GM21529 (cell line): Measurements from ENCODE around the gene GPR142.
A peak's percentile ranks its signal among the peaks of the same experiment; 100 is the strongest.

Experiments used
- ATAC-seq: cut with Tn5 transposase; IDR thresholded peaks from one replicate; pipeline ENCODE4 v1.9.1; 2021; ENCODE audit not compliant: unreplicated experiment

The GPR142 gene

GRCh38 chr17:74344658-74345057 is 22.6 kb upstream of the GPR142 start:
- ATAC-seq, result no peak

- no peak for ATAC-seq
Measured at GRCh38 chr17:74345433-74346241, 21.7 kb upstream of the GPR142 start.

GRCh38 chr17:74347646-74348045 is 19.7 kb upstream of the GPR142 start:
- ATAC-seq, result no peak

GRCh38 chr17:74349120-74349519 is 18.2 kb upstream of the GPR142 start:
- no peak for ATAC-seq

GRCh38 chr17:74350486-74350885 is 16.8 kb upstream of the GPR142 start:
- no peak for ATAC-seq

GRCh38 chr17:74351552-74352210 is 15.6 kb upstream of the GPR142 start:
- no peak for ATAC-seq

- ATAC-seq, result no peak
Measured at GRCh38 chr17:74353446-74354060, 13.8 kb upstream of the GPR142 start.

- ATAC-seq, result peak; percentile 64
Measured at GRCh38 chr17:74354123-74354522, 13.2 kb upstream of the GPR142 start.

- no peak for ATAC-seq
Measured at GRCh38 chr17:74354561-74354960, 12.7 kb upstream of the GPR142 start.

- ATAC-seq, result no peak
Measured at GRCh38 chr17:74355065-74355464, 12.2 kb upstream of the GPR142 start.

GRCh38 chr17:74356646-74357465 is 10.4 kb upstream of the GPR142 start:
- ATAC-seq, result no peak

- ATAC-seq, result no peak
Measured at GRCh38 chr17:74357466-74357809, 9.9 kb upstream of the GPR142 start.

GRCh38 chr17:74358697-74359096 is 8.6 kb upstream of the GPR142 start:
- ATAC-seq, result no peak

GRCh38 chr17:74359916-74360315 is 7.4 kb upstream of the GPR142 start:
- ATAC-seq, result no peak

GRCh38 chr17:74360899-74361229 is 6.4 kb upstream of the GPR142 start:
- no peak for ATAC-seq

- ATAC-seq, result no peak
Measured at GRCh38 chr17:74361230-74362068, 5.9 kb upstream of the GPR142 start, which contains the start of gene BTBD17. Gene BTBD17 (minus strand): TSS chr17:74361868. CDS start chr17:74361819, 49 bp downstream.

- ATAC-seq, result no peak
Measured at GRCh38 chr17:74362069-74362405, 5.3 kb upstream of the GPR142 start.

- no peak for ATAC-seq
Measured at GRCh38 chr17:74362810-74363498, 4.4 kb upstream of the GPR142 start.

GRCh38 chr17:74368341-74369081 is 1.2 kb downstream of the GPR142 start:
- ATAC-seq, result no peak
